Panc1 (cell line): ENCODE measurements around the gene AGAP1.

Source experiments
- POLR2AphosphoS5 ChIP-seq: IDR thresholded peaks from 2 replicates; pipeline ENCODE4 v1.6.1; 2012; ENCODE audit warnings: mild to moderate bottlenecking, low read depth, low read length, moderate library complexity
- REST ChIP-seq, 2 experiments: IDR thresholded peaks; 2 replicates each; pipeline ENCODE4 v1.6.1; 2011 to 2012; ENCODE audit warnings: low read depth in 2 of 2, control low read depth in 1 of 2, low read length in 1 of 2, mild to moderate bottlenecking in 1 of 2, moderate library complexity in 1 of 2; ENCODE audit not compliant: insufficient read depth in 1 of 2

- TF ChIP-seq POLR2AphosphoS5: no peak
- no peak for TF ChIP-seq REST (IDR thresholded peaks at IDR 0.05; ENCODE audit: insufficient read depth in 1 of 2, low read depth in 2 of 2, low read length in 1 of 2)
Observed at GRCh38 chr2:235486729-235487128, 7.1 kb upstream of the AGAP1 start.
